CD4-positive, alpha-beta T cell (primary cell): ENCODE results near the gene ZNF22. TPM values are rescaled to one million over a fixed set of nuclear protein-coding genes. Genes with fewer than 3 reads are reported as not detected.

ENCODE experiments used
- ATAC-seq: fragments of 200-7000 bp; cut with Tn5 transposase; one replicate; pipeline ENCODE4 v1.10.0; 2022; ENCODE audit warnings: mild to moderate bottlenecking; ENCODE audit not compliant: poor library complexity
- CTCF ChIA-PET: fragments of 350-600 bp; sonication (Branson Sonifier 250); formaldehyde crosslinking; loops from one replicate; lab custom pipeline; 2021; ENCODE audit warnings: antibody characterized with exemption, inconsistent platforms; lab: Charles Lee
- POLR2A ChIA-PET: fragments of 350-600 bp; sonication (Branson Sonifier 250); formaldehyde crosslinking; loops from one replicate; lab custom pipeline; 2021; ENCODE audit warnings: antibody characterized with exemption, inconsistent platforms; lab: Charles Lee
- DNase-seq, 14 experiments: peaks; one replicate each; pipeline ENCODE4 v3.0.0-alpha.2; 2013 to 2020; ENCODE audit warnings: mixed read lengths in 2 of 14
- H3K27ac ChIP-seq, 2 donors: one replicate each; pipeline versions ENCODE4 v1.5.1 to v1.7.0; 2013; ENCODE audit warnings: low read length in 2 of 2, low read depth in 1 of 2, mild to moderate bottlenecking in 1 of 2
- H3K27me3 ChIP-seq, 2 experiments: 1 replicate in 1 of 2; 2 replicates in 1 of 2; pipeline versions ENCODE4 v1.6.1 to v1.7.0; 2013; ENCODE audit warnings: low read length in 2 of 2, control low read depth in 1 of 2, mild to moderate bottlenecking in 1 of 2, moderate library complexity in 1 of 2; ENCODE audit not compliant: insufficient read depth in 2 of 2, control insufficient read depth in 1 of 2
- H3K36me3 ChIP-seq: one replicate; pipeline ENCODE4 v1.6.1; 2013; ENCODE audit warnings: low read length, control low read depth; ENCODE audit not compliant: insufficient read depth
- H3K4me1 ChIP-seq: one replicate; pipeline ENCODE4 v1.6.1; 2013; ENCODE audit warnings: low read length, control low read depth; ENCODE audit not compliant: insufficient read depth
- H3K4me3 ChIP-seq: one replicate; pipeline ENCODE4 v1.5.1; 2013; ENCODE audit warnings: mild to moderate bottlenecking, low read length, moderate library complexity
- H3K9me3 ChIP-seq, 2 experiments: 1 replicate in 1 of 2; 2 replicates in 1 of 2; pipeline versions ENCODE4 v1.6.1 to v1.7.0; 2013; ENCODE audit warnings: low read length in 2 of 2, mild to moderate bottlenecking in 2 of 2, control low read depth in 1 of 2, moderate library complexity in 1 of 2; ENCODE audit not compliant: control insufficient read depth in 1 of 2, insufficient read depth in 1 of 2
- H3K27ac Mint-ChIP-seq: one replicate; pipeline ENCODE4 v1.8.0; 2020; ENCODE audit warnings: mixed read lengths
- H3K27me3 Mint-ChIP-seq: one replicate; pipeline ENCODE4 v1.8.0; 2021; ENCODE audit warnings: mixed read lengths
- H3K36me3 Mint-ChIP-seq: one replicate; pipeline ENCODE4 v1.8.0; 2021; ENCODE audit warnings: low read depth, mixed read lengths
- H3K4me1 Mint-ChIP-seq: one replicate; pipeline ENCODE4 v1.8.0; 2021; ENCODE audit warnings: low read depth, mixed read lengths
- H3K4me3 Mint-ChIP-seq: one replicate; pipeline ENCODE4 v1.8.0; 2020; ENCODE audit warnings: mild to moderate bottlenecking, mixed read lengths
- H3K9me3 Mint-ChIP-seq: one replicate; pipeline ENCODE4 v1.8.0; 2020; ENCODE audit warnings: mixed read lengths
- CTCF ChIP-seq: fragments of 200-600 bp; IDR thresholded peaks from one replicate; pipeline ENCODE4 v1.8.0; 2022; ENCODE audit warnings: antibody characterized with exemption, mild to moderate bottlenecking
- intact Hi-C, 2 experiments: fragments of 100-400 bp; cut with DNase I in 1 of 2; cut with micrococcal nuclease in 1 of 2; formaldehyde crosslinking; loops; one replicate each; pipeline versions ENCODE4 v1.15.1 to v1.9.0; 2023 to 2025; cut with DNase I, micrococcal nuclease
- total RNA-seq, 174 experiments: library from RNA in 2 of 174; stranded (reverse) in 2 of 174; gene quantifications; one replicate each; pipeline ENCODE4 v1.2.3 and lab custom pipeline; 2021 to 2026

ZNF22 gene
- total RNA-seq, 2 experiments from 2014 or later, result 14.1 to 15.3 TPM

DNA sequence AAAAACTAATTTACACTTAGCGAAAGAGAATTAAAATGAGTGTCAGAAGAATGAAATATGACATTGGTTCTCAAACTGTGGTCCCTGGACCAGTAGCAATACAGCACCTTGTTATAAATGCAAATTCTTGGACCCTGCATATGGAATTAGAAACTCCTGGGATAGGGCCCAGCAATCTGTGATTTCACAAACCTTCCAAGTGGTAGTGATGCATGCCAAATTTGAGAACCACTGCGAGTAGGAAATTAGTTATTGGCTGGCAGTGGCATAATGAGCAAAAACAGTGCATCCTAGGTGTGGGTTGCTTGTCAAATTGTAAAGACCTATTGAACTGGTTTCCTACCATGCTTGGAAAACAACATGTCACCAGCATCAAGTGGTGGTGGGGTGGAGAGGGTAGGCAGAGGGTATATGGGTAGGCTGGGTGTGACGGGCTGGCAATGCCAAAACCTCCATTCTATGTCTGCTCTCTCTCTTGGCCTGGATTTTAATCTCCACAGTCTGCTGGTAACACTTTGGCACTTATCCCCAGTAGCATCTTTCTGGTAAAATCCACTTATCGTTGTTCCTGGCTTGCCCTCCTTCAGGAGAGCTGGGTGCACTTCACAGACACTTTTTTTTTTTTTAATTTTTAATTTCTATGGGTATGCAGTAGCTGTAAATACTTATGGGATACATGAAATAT lies 50.0 kb downstream of the ZNF22 start:
- intact Hi-C loops, result no loop called here
- ATAC-seq, result no peak

GRCh38 chr10:45052700-45053099 lies 52.0 kb downstream of the ZNF22 start:
- CTCF ChIA-PET, result no interaction called here
- POLR2A ChIA-PET, result no interaction called here
- no peak for ATAC-seq
- peaks cover 9% of the 10 kb centered on the region for H3K9me3 Mint-ChIP-seq
- DNase-seq, result no peak
- H3K4me3 Mint-ChIP-seq, result no peak overlapping the region
- Histone ChIP-seq H3K36me3 (no peaks in the 10 kb centered on the region), H3K4me3 (no peak overlapping the region), H3K27ac (no peak overlapping the region), H3K27me3 (peaks cover 0 to 6% of the 10 kb centered on the region in 2 experiments), H3K4me1 (no peaks in the 10 kb centered on the region), H3K9me3 (peaks cover 1 to 9% of the 10 kb centered on the region in 2 experiments)
- intact Hi-C loops, result no loop called here
- no peak overlapping the region for H3K27ac Mint-ChIP-seq
- TF ChIP-seq CTCF, result no peak
- H3K27me3 Mint-ChIP-seq, result peaks cover 16% of the 10 kb centered on the region
- H3K4me1 Mint-ChIP-seq, result no peaks in the 10 kb centered on the region
- no peaks in the 10 kb centered on the region for H3K36me3 Mint-ChIP-seq

More for the DNA sequence above, 50.0 kb downstream of the ZNF22 start:
- Histone ChIP-seq H3K4me1 (no peaks in the 10 kb centered on the region), H3K27ac (no peak overlapping the region), H3K36me3 (no peaks in the 10 kb centered on the region), H3K9me3 (peaks cover 3 to 9% of the 10 kb centered on the region in 2 experiments), H3K27me3 (peaks cover 0 to 1% of the 10 kb centered on the region in 2 experiments), H3K4me3 (no peak overlapping the region)
- Mint-ChIP-seq H3K27me3 (peaks cover 16% of the 10 kb centered on the region), H3K36me3 (no peaks in the 10 kb centered on the region), H3K4me3 (no peak overlapping the region), H3K9me3 (peaks cover 9% of the 10 kb centered on the region), H3K27ac (no peak overlapping the region), H3K4me1 (no peaks in the 10 kb centered on the region)
- no peak for DNase-seq
- POLR2A ChIA-PET, result no interaction called here
- CTCF ChIA-PET, result interaction anchor here (1.3 kb wide), 1 partner anchor 9 kb away, joined by 4 read pairs; no protein-coding TSS in a partner anchor
- TF ChIP-seq CTCF, result no peak

DNA sequence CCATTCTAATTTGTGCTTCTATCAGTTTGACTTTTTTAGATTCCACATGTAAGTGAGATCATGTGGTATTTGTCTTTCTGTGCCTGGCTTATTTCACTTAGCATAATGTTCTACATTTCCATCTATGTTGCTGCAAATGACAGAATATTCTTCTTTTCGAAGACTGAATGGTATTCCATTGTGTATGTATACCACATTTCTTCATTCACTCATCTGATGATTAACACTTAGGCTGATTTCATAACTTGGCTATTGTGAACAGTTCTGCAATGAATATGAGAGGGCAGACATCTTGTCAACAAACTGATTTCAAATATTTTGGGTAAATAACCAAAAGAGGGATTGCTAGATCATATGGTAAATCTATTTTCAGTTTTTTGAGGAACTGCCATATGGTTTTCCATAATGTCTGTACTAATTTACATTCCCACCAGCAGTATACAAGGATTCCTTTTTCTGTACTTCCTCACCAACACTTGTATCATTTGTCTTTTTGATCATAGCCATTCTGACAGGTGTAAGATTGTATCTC lies 52.9 kb downstream of the ZNF22 start:
- H3K27ac Mint-ChIP-seq, result no peak overlapping the region
- ChIA-PET POLR2A (no interaction called here), CTCF (no interaction called here)
- ATAC-seq (no peak), DNase-seq (no peak)
- H3K4me3 Mint-ChIP-seq, result no peak overlapping the region
- intact Hi-C loops, result no loop called here
- peaks cover 0 to 4% of the 10 kb centered on the region in 2 experiments for H3K9me3 ChIP-seq
- H3K9me3 Mint-ChIP-seq, result peaks cover 9% of the 10 kb centered on the region
- H3K27me3 Mint-ChIP-seq, result peaks cover 16% of the 10 kb centered on the region
- TF ChIP-seq CTCF, result no peak
- H3K27me3 ChIP-seq, result peaks cover 0 to 6% of the 10 kb centered on the region in 2 experiments
- H3K27ac ChIP-seq, result no peak overlapping the region
- no peaks in the 10 kb centered on the region for H3K4me1 ChIP-seq
- H3K4me3 ChIP-seq, result no peak overlapping the region
- H3K36me3 Mint-ChIP-seq, result no peaks in the 10 kb centered on the region
- H3K36me3 ChIP-seq, result no peaks in the 10 kb centered on the region
- H3K4me1 Mint-ChIP-seq, result no peaks in the 10 kb centered on the region

Other genes starting within 250 kb of the ZNF22 start
- gene TMEM72, start 89.6 kb upstream of the ZNF22 start, total RNA-seq, result not detected
- 1 to 10 TPM in 1 of 2 experiments, under 1 TPM in 1; 0.88 to 1.4 TPM for gene RASSF4, start 41.1 kb upstream of the ZNF22 start, total RNA-seq
- not detected for gene DEPP1, start 22.1 kb upstream of the ZNF22 start, total RNA-seq